ENCODE data around the gene TRAF3IP3.
"Not testable (repeated sequence)": the region's sequence is repeated elsewhere in the genome, so short reads cannot be mapped to it uniquely, and the experiment has no call there.

The TRAF3IP3 gene

GRCh38 chr1:209767706-209768105 is 11.9 kb downstream of the TRAF3IP3 start:
- no peak for DNase-seq (ENCODE audit: low read depth in 2 of 2)

GRCh38 chr1:209768354-209768774 is 12.5 kb downstream of the TRAF3IP3 start:
- DNase-seq (ENCODE audit: low read depth in 2 of 2), result peak; percentile 65 to 77

- DNase-seq (ENCODE audit: low read depth in 2 of 2), result peak; percentile 58 to 68
These were observed 13.5 kb downstream of the TRAF3IP3 start for GRCh38 chr1:209769171-209769904.

GRCh38 chr1:209769971-209770370 is 14.1 kb downstream of the TRAF3IP3 start:
- no peak for DNase-seq (ENCODE audit: low read depth in 2 of 2)

- no peak for DNase-seq (ENCODE audit: low read depth in 2 of 2)
These were observed 15.0 kb downstream of the TRAF3IP3 start for GRCh38 chr1:209770636-209771415.

GRCh38 chr1:209772126-209772525 is 16.3 kb downstream of the TRAF3IP3 start:
- DNase-seq (ENCODE audit: low read depth in 2 of 2), result no peak

- DNase-seq (ENCODE audit: low read depth in 2 of 2), result no peak
These were observed 18.7 kb downstream of the TRAF3IP3 start for GRCh38 chr1:209774592-209774991.

GRCh38 chr1:209775678-209776077 is 19.8 kb downstream of the TRAF3IP3 start:
- no peak for DNase-seq (ENCODE audit: low read depth in 2 of 2)

GRCh38 chr1:209777587-209777986 is 21.7 kb downstream of the TRAF3IP3 start:
- DNase-seq (ENCODE audit: low read depth in 2 of 2), result no peak

- DNase-seq (ENCODE audit: low read depth in 2 of 2), result no peak
These were observed 22.2 kb downstream of the TRAF3IP3 start for GRCh38 chr1:209778102-209778501.

- no peak for DNase-seq (ENCODE audit: low read depth in 2 of 2)
These were observed 24.4 kb downstream of the TRAF3IP3 start for GRCh38 chr1:209780268-209780667.

- DNase-seq (ENCODE audit: low read depth in 2 of 2), result no peak
These were observed 27.5 kb downstream of the TRAF3IP3 start for GRCh38 chr1:209783386-209783785.

- DNase-seq (ENCODE audit: low read depth in 2 of 2), result peak; percentile 99 to 100
These were observed 28.7 kb downstream of the TRAF3IP3 start, which contains the start of gene C1orf74 for GRCh38 chr1:209784265-209785169. Gene C1orf74, minus strand, starts transcription at chr1:209784559. Its CDS starts 925 bp downstream, at chr1:209783634.

- no peak for DNase-seq (ENCODE audit: low read depth in 2 of 2)
These were observed 29.7 kb downstream of the TRAF3IP3 start for GRCh38 chr1:209785592-209785991.

- DNase-seq (ENCODE audit: low read depth in 2 of 2), result no peak
These were observed 30.3 kb downstream of the TRAF3IP3 start for GRCh38 chr1:209786146-209786545.

- no peak for DNase-seq (ENCODE audit: low read depth in 2 of 2)
These were observed 31.7 kb downstream of the TRAF3IP3 start for GRCh38 chr1:209787551-209787950.

GRCh38 chr1:209789245-209789644 is 33.4 kb downstream of the TRAF3IP3 start:
- DNase-seq (ENCODE audit: low read depth in 2 of 2), result no peak

- no peak for DNase-seq (ENCODE audit: low read depth in 2 of 2)
These were observed 34.7 kb downstream of the TRAF3IP3 start for GRCh38 chr1:209790286-209791193.

- no peak for DNase-seq (ENCODE audit: low read depth in 2 of 2)
These were observed 36.1 kb downstream of the TRAF3IP3 start for GRCh38 chr1:209791920-209792319.

- not testable (repeated sequence) for DNase-seq (ENCODE audit: low read depth in 2 of 2)
These were observed 37.9 kb downstream of the TRAF3IP3 start for GRCh38 chr1:209793711-209794110.
